ENCODE measurements around the gene DYNLT2B. TPM values are rescaled to one million over a fixed set of nuclear protein-coding genes. Genes with fewer than 3 reads are reported as not detected.
"Not testable (repeated sequence)": the region's sequence is repeated elsewhere in the genome, so short reads cannot be mapped to it uniquely, and the experiment has no call there.

DYNLT2B gene
- total RNA-seq, 1 experiment from 2014 or later: 41.4 TPM

GRCh38 chr3:196251918-196252317, 66.1 kb downstream of the DYNLT2B start:
- TF ChIP-seq REST (IDR thresholded peaks at IDR 0.05; ENCODE audit: insufficient read depth in 1 of 2, low read depth in 2 of 2, low read length in 1 of 2) (no peak), SIN3A (IDR thresholded peaks at IDR 0.05; ENCODE audit: borderline replicate concordance, insufficient read depth, low read depth, low read length) (no peak), POLR2AphosphoS5 (IDR thresholded peaks at IDR 0.05; ENCODE audit: low read depth, low read length) (no peak), TCF7L2 (IDR thresholded peaks at IDR 0.05; ENCODE audit: low read depth, low read length) (no peak), CTCF (IDR thresholded peaks at IDR 0.05) (no peak)
- ATAC-seq (no peak), DNase-seq (ENCODE audit: low read depth, low spot score) (no peak)
- H3K27me3 ChIP-seq (ENCODE audit: control insufficient read depth, insufficient read depth, low read length): no peaks in the 10 kb centered on the region
- ChIA-PET CTCF (no interaction called here), POLR2A (no interaction called here)
- H3K9me3 ChIP-seq (ENCODE audit: control insufficient read depth, insufficient read depth, low read depth, low read length): no peaks in the 10 kb centered on the region
- no TSS peak for BruUV-seq (replicated peaks)
- no peaks in the 10 kb centered on the region for H3K4me1 ChIP-seq (ENCODE audit: control insufficient read depth, insufficient read depth, low read length)
- in situ Hi-C loops (cut with HindIII; ENCODE audit: low pct_unique_long_range_greater_than_20kb, low sequenced_read_pairs) (no loop called here), intact Hi-C loops (cut with micrococcal nuclease; ENCODE audit: unreplicated experiment) (no loop called here)
- no peak overlapping the region for H3K27ac ChIP-seq (ENCODE audit: low read length)
- peaks cover 8% of the 10 kb centered on the region; the same call in 1 of the 2 replicates for H3K36me3 ChIP-seq (ENCODE audit: control insufficient read depth, insufficient read depth, low read length)
- no peak overlapping the region for H3K4me3 ChIP-seq (ENCODE audit: low read depth in 2 of 2, low read length in 2 of 2)

DNA sequence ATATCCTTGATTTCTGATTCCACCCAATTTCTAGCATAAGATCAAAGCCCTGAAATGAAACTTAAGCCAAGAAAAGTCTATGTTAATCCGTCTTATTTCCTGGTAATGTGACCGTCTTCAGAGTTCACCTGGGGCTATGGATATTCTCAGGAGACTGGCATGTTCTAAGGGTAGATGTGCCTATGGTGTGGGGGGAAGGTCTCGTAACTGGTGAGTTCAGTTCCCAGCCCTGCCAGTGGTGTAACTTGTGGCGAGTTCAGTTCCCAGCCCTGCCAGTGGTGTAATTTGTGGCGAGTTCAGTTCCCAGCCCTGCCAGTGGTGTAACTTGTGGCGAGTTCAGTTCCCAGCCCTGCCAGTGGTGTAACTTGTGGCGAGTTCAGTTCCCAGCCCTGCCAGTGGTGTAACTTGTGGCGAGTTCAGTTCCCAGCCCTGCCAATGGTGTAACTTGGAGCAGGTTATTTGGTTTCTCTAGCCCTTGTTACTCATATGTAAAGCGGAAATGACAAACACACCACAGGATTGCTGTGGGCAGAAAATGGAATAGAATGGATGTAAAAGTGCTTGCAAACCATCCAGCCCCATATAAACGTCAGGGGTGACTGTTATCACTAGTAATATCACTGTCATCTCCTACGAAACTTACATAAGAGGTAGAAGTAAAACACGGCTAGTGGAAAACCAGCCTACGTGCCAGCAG, 71.3 kb downstream of the DYNLT2B start:
- intact Hi-C loops (cut with micrococcal nuclease; ENCODE audit: unreplicated experiment) (no loop called here), in situ Hi-C loops (cut with HindIII; ENCODE audit: low pct_unique_long_range_greater_than_20kb, low sequenced_read_pairs) (no loop called here)
- H3K4me3 ChIP-seq (ENCODE audit: low read depth in 2 of 2, low read length in 2 of 2): no peak overlapping the region
- TF ChIP-seq TCF7L2 (IDR thresholded peaks at IDR 0.05; ENCODE audit: low read depth, low read length): no peak
- no peak for TF ChIP-seq REST (IDR thresholded peaks at IDR 0.05; ENCODE audit: insufficient read depth in 1 of 2, low read depth in 2 of 2, low read length in 1 of 2)
- no peak for TF ChIP-seq SIN3A (IDR thresholded peaks at IDR 0.05; ENCODE audit: borderline replicate concordance, insufficient read depth, low read depth, low read length)
- TF ChIP-seq CTCF (IDR thresholded peaks at IDR 0.05): no peak
- TF ChIP-seq POLR2AphosphoS5 (IDR thresholded peaks at IDR 0.05; ENCODE audit: low read depth, low read length): no peak
- no peak for DNase-seq (ENCODE audit: low read depth, low spot score)
- ChIA-PET CTCF (no interaction called here), POLR2A (no interaction called here)
- H3K27me3 ChIP-seq (ENCODE audit: control insufficient read depth, insufficient read depth, low read length): no peaks in the 10 kb centered on the region
- no peaks in the 10 kb centered on the region for H3K9me3 ChIP-seq (ENCODE audit: control insufficient read depth, insufficient read depth, low read depth, low read length)
- ATAC-seq: no peak
- peaks cover 12% of the 10 kb centered on the region; the same call in 1 of the 2 replicates for H3K36me3 ChIP-seq (ENCODE audit: control insufficient read depth, insufficient read depth, low read length)
- no peak overlapping the region for H3K27ac ChIP-seq (ENCODE audit: low read length)
- H3K4me1 ChIP-seq (ENCODE audit: control insufficient read depth, insufficient read depth, low read length): no peaks in the 10 kb centered on the region
- no TSS peak for BruUV-seq (replicated peaks)

- H3K27me3 ChIP-seq (ENCODE audit: control insufficient read depth, insufficient read depth, low read length); H3K4me1 ChIP-seq (ENCODE audit: control insufficient read depth, insufficient read depth, low read length); intact Hi-C loops (cut with micrococcal nuclease; ENCODE audit: unreplicated experiment); in situ Hi-C loops (cut with HindIII; ENCODE audit: low pct_unique_long_range_greater_than_20kb, low sequenced_read_pairs); ATAC-seq; DNase-seq (ENCODE audit: low read depth, low spot score); POLR2A ChIA-PET; H3K4me3 ChIP-seq (ENCODE audit: low read depth in 2 of 2, low read length in 2 of 2); H3K27ac ChIP-seq (ENCODE audit: low read length); BruUV-seq (replicated peaks); H3K9me3 ChIP-seq (ENCODE audit: control insufficient read depth, insufficient read depth, low read depth, low read length); CTCF ChIA-PET: not testable (repeated sequence)
- H3K36me3 ChIP-seq (ENCODE audit: control insufficient read depth, insufficient read depth, low read length): peaks cover 18% of the 10 kb centered on the region
These were observed 73.9 kb downstream of the DYNLT2B start for GRCh38 chr3:196244166-196244565.
